ENCODE measurements around the gene CLPX.
A peak's percentile ranks its signal among the peaks of the same experiment; 100 is the strongest.
"Not testable (repeated sequence)": the region's sequence is repeated elsewhere in the genome, so short reads cannot be mapped to it uniquely, and the experiment has no call there.

The CLPX gene

GRCh38 chr15:65101891-65102708 lies 83.0 kb downstream of the CLPX start:
- Histone ChIP-seq H3K4me3 (ENCODE audit: insufficient read length, low read depth) (peak overlapping the region; percentile 22), H3K9me3 (ENCODE audit: insufficient read depth, low read length) (no peaks in the 10 kb centered on the region), H3K4me1 (ENCODE audit: insufficient read depth, insufficient read length) (peaks cover 1% of the 10 kb centered on the region), H3K36me3 (ENCODE audit: insufficient read depth, insufficient read length, low read length) (peaks cover 19% of the 10 kb centered on the region), H3K27me3 (ENCODE audit: insufficient read depth, insufficient read length) (peaks cover 14% of the 10 kb centered on the region), H3K9ac (ENCODE audit: insufficient read length, low read depth) (peak overlapping the region; percentile 57)
- DNase-seq (ENCODE audit: low read depth, low spot score): no peak
- no peak for TF ChIP-seq YY1 (IDR thresholded peaks at IDR 0.05; ENCODE audit: insufficient read depth, insufficient read length)
- TF ChIP-seq SUZ12 (IDR thresholded peaks at IDR 0.05; ENCODE audit: extremely low read depth, insufficient read depth, insufficient read length): no peak
- TF ChIP-seq ZNF274 (IDR thresholded peaks at IDR 0.05; ENCODE audit: low read depth, low read length): no peak

- H3K36me3 ChIP-seq (ENCODE audit: insufficient read depth, insufficient read length, low read length): peaks cover 19% of the 10 kb centered on the region
- peaks cover 7% of the 10 kb centered on the region for H3K4me1 ChIP-seq (ENCODE audit: insufficient read depth, insufficient read length)
- DNase-seq (ENCODE audit: low read depth, low spot score): peak; percentile 82
- peak overlapping the region; percentile 22 for H3K4me3 ChIP-seq (ENCODE audit: insufficient read length, low read depth)
- peak overlapping the region; percentile 42 for H3K9ac ChIP-seq (ENCODE audit: insufficient read length, low read depth)
- H3K9me3 ChIP-seq (ENCODE audit: insufficient read depth, low read length): no peaks in the 10 kb centered on the region
- no peak for TF ChIP-seq ZNF274 (IDR thresholded peaks at IDR 0.05; ENCODE audit: low read depth, low read length)
- TF ChIP-seq SUZ12 (IDR thresholded peaks at IDR 0.05; ENCODE audit: extremely low read depth, insufficient read depth, insufficient read length): no peak
- TF ChIP-seq YY1 (IDR thresholded peaks at IDR 0.05; ENCODE audit: insufficient read depth, insufficient read length): no peak
- peaks cover 14% of the 10 kb centered on the region for H3K27me3 ChIP-seq (ENCODE audit: insufficient read depth, insufficient read length)
Measured at GRCh38 chr15:65101411-65101890, 83.7 kb downstream of the CLPX start.

GRCh38 chr15:65100442-65100841 lies 84.7 kb downstream of the CLPX start:
- TF ChIP-seq YY1 (IDR thresholded peaks at IDR 0.05; ENCODE audit: insufficient read depth, insufficient read length) (no peak), ZNF274 (IDR thresholded peaks at IDR 0.05; ENCODE audit: low read depth, low read length) (no peak), SUZ12 (IDR thresholded peaks at IDR 0.05; ENCODE audit: extremely low read depth, insufficient read depth, insufficient read length) (no peak)
- no peaks in the 10 kb centered on the region for H3K9me3 ChIP-seq (ENCODE audit: insufficient read depth, low read length)
- no peak overlapping the region for H3K9ac ChIP-seq (ENCODE audit: insufficient read length, low read depth)
- no peak overlapping the region for H3K4me3 ChIP-seq (ENCODE audit: insufficient read length, low read depth)
- peaks cover 16% of the 10 kb centered on the region for H3K36me3 ChIP-seq (ENCODE audit: insufficient read depth, insufficient read length, low read length)
- DNase-seq (ENCODE audit: low read depth, low spot score): no peak
- H3K4me1 ChIP-seq (ENCODE audit: insufficient read depth, insufficient read length): peaks cover 7% of the 10 kb centered on the region
- H3K27me3 ChIP-seq (ENCODE audit: insufficient read depth, insufficient read length): peaks cover 14% of the 10 kb centered on the region

GRCh38 chr15:65099801-65100200 lies 85.3 kb downstream of the CLPX start:
- H3K4me1 ChIP-seq (ENCODE audit: insufficient read depth, insufficient read length); H3K9ac ChIP-seq (ENCODE audit: insufficient read length, low read depth); DNase-seq (ENCODE audit: low read depth, low spot score); H3K4me3 ChIP-seq (ENCODE audit: insufficient read length, low read depth); H3K9me3 ChIP-seq (ENCODE audit: insufficient read depth, low read length): not testable (repeated sequence)
- Histone ChIP-seq H3K36me3 (ENCODE audit: insufficient read depth, insufficient read length, low read length) (peaks cover 16% of the 10 kb centered on the region), H3K27me3 (ENCODE audit: insufficient read depth, insufficient read length) (peaks cover 14% of the 10 kb centered on the region)

- peaks cover 10% of the 10 kb centered on the region for H3K4me1 ChIP-seq (ENCODE audit: insufficient read depth, insufficient read length)
Measured at GRCh38 chr15:65099336-65099735, 85.8 kb downstream of the CLPX start.

More at GRCh38 chr15:65099336-65099735, 85.8 kb downstream of the CLPX start:
- no peak overlapping the region for H3K4me3 ChIP-seq (ENCODE audit: insufficient read length, low read depth)
- peaks cover 14% of the 10 kb centered on the region for H3K27me3 ChIP-seq (ENCODE audit: insufficient read depth, insufficient read length)
- H3K36me3 ChIP-seq (ENCODE audit: insufficient read depth, insufficient read length, low read length): peaks cover 16% of the 10 kb centered on the region
- H3K9ac ChIP-seq (ENCODE audit: insufficient read length, low read depth): no peak overlapping the region
- H3K9me3 ChIP-seq (ENCODE audit: insufficient read depth, low read length): no peaks in the 10 kb centered on the region
- no peak for DNase-seq (ENCODE audit: low read depth, low spot score)
- no peak for TF ChIP-seq ZNF274 (IDR thresholded peaks at IDR 0.05; ENCODE audit: low read depth, low read length)
- no peak for TF ChIP-seq SUZ12 (IDR thresholded peaks at IDR 0.05; ENCODE audit: extremely low read depth, insufficient read depth, insufficient read length)
- TF ChIP-seq YY1 (IDR thresholded peaks at IDR 0.05; ENCODE audit: insufficient read depth, insufficient read length): no peak

Data from NT2/D1 (cell line).